CD14-positive monocyte (primary cell): ENCODE results near the gene FIBIN. TPM values are rescaled to one million over a fixed set of nuclear protein-coding genes. Genes with fewer than 3 reads are reported as not detected.

Source experiments
- DNase-seq, 3 donors: peaks; one replicate each; pipeline ENCODE4 v3.0.0-alpha.2; 2011 to 2022
- H2AFZ ChIP-seq: 2 replicates; pipeline ENCODE4 v1.6.0; 2012; ENCODE audit warnings: mild to moderate bottlenecking, low read depth, low read length, inconsistent platforms; ENCODE audit not compliant: insufficient read depth, poor library complexity, severe bottlenecking
- H3K27ac ChIP-seq, 2 donors: 1 replicate in 1 of 2; 2 replicates in 1 of 2; pipeline ENCODE4 v1.5.1; 2012 to 2013; ENCODE audit warnings: low read length in 2 of 2, control low read depth in 1 of 2, inconsistent platforms in 1 of 2, low read depth in 1 of 2, mild to moderate bottlenecking in 1 of 2
- H3K27me3 ChIP-seq, 2 donors: one replicate each; pipeline versions ENCODE4 v1.6.0 to v1.6.1; 2011 to 2013; ENCODE audit warnings: low read length in 2 of 2; ENCODE audit not compliant: control insufficient read depth in 2 of 2, insufficient read depth in 2 of 2
- H3K36me3 ChIP-seq, 2 donors: replicated peaks in 1 of 2; 1 replicate in 1 of 2; 2 replicates in 1 of 2; pipeline versions ENCODE4 v1.5.1 to v1.6.1; 2012 to 2013; ENCODE audit warnings: low read length in 2 of 2, control low read depth in 1 of 2, inconsistent platforms in 1 of 2, mild to moderate bottlenecking in 1 of 2; ENCODE audit not compliant: insufficient read depth in 2 of 2, control insufficient read depth in 1 of 2
- H3K4me1 ChIP-seq, 2 donors: 1 replicate in 1 of 2; 2 replicates in 1 of 2; pipeline versions ENCODE4 v1.5.1 to v1.6.1; 2012 to 2013; ENCODE audit warnings: low read length in 2 of 2, control low read depth in 1 of 2, inconsistent platforms in 1 of 2, mild to moderate bottlenecking in 1 of 2, moderate library complexity in 1 of 2; ENCODE audit not compliant: insufficient read depth in 2 of 2, control insufficient read depth in 1 of 2
- H3K4me2 ChIP-seq: replicated peaks from 2 replicates; pipeline ENCODE3; 2012; ENCODE audit warnings: low read length, moderate library complexity, mild to moderate bottlenecking; ENCODE audit not compliant: poor library complexity, severe bottlenecking; ENCODE audit errors: extremely low read depth
- H3K4me3 ChIP-seq, 3 experiments: fragments of 200-600 bp in 1 of 3; sonication (generic) in 1 of 3; replicated peaks in 1 of 3; 1 replicate in 2 of 3; 2 replicates in 1 of 3; pipeline ENCODE4 v1.5.1; 2011 to 2013; ENCODE audit warnings: low read length in 3 of 3, mild to moderate bottlenecking in 3 of 3, control low read depth in 2 of 3, low read depth in 2 of 3, inconsistent platforms in 1 of 3, moderate library complexity in 1 of 3
- H3K79me2 ChIP-seq: 2 replicates; pipeline ENCODE4 v1.6.0; 2012; ENCODE audit warnings: mild to moderate bottlenecking, control low read depth, inconsistent platforms, low read length, moderate library complexity; ENCODE audit not compliant: insufficient read depth
- H3K9ac ChIP-seq: 2 replicates; pipeline ENCODE4 v1.6.0; 2017; ENCODE audit warnings: low read length, mild to moderate bottlenecking; ENCODE audit not compliant: insufficient read depth, poor library complexity, severe bottlenecking
- H3K9me3 ChIP-seq, 2 donors: replicated peaks in 1 of 2; 1 replicate in 1 of 2; 2 replicates in 1 of 2; pipeline versions ENCODE4 v1.5.1 to v1.6.1; 2012 to 2013; ENCODE audit warnings: low read length in 2 of 2, control low read depth in 1 of 2; ENCODE audit not compliant: control insufficient read depth in 1 of 2, insufficient read depth in 1 of 2
- H4K20me1 ChIP-seq: 2 replicates; pipeline ENCODE4 v1.6.0; 2012; ENCODE audit warnings: mild to moderate bottlenecking, low read length, control low read depth, moderate library complexity; ENCODE audit not compliant: insufficient read depth
- H3K27ac Mint-ChIP-seq, 7 donors: one replicate each; pipeline ENCODE4 v1.8.0; 2020; ENCODE audit warnings: mild to moderate bottlenecking in 7 of 7, mixed read lengths in 7 of 7, moderate library complexity in 6 of 7, inconsistent platforms in 2 of 7
- H3K27me3 Mint-ChIP-seq, 3 donors: one replicate each; pipeline ENCODE4 v1.8.0; 2021 to 2022; ENCODE audit warnings: low read depth in 3 of 3, mild to moderate bottlenecking in 3 of 3, mixed read lengths in 3 of 3, moderate library complexity in 3 of 3, inconsistent platforms in 1 of 3
- H3K36me3 Mint-ChIP-seq, 2 donors: one replicate each; pipeline ENCODE4 v1.8.0; 2020; ENCODE audit warnings: mixed read lengths in 2 of 2, inconsistent platforms in 1 of 2, mild to moderate bottlenecking in 1 of 2
- H3K4me1 Mint-ChIP-seq: one replicate; pipeline ENCODE4 v1.8.0; 2020; ENCODE audit warnings: mild to moderate bottlenecking, mixed read lengths
- H3K4me3 Mint-ChIP-seq, 2 donors: one replicate each; pipeline ENCODE4 v1.8.0; 2020; ENCODE audit warnings: mild to moderate bottlenecking in 2 of 2, mixed read lengths in 2 of 2, moderate library complexity in 1 of 2
- H3K9me3 Mint-ChIP-seq, 7 donors: one replicate each; pipeline ENCODE4 v1.8.0; 2020 to 2022; ENCODE audit warnings: mixed read lengths in 7 of 7, mild to moderate bottlenecking in 6 of 7, moderate library complexity in 6 of 7, inconsistent platforms in 2 of 7
- CTCF ChIP-seq: fragments of 200-600 bp; IDR thresholded peaks from one replicate; pipeline ENCODE4 v1.8.0; 2022; ENCODE audit warnings: antibody characterized with exemption, mild to moderate bottlenecking
- WGBS: methylation state at CpG from one replicate; pipeline ENCODE4 v1.1.5; 2013; ENCODE audit warnings: missing lambda C conversion rate; ENCODE audit not compliant: insufficient coverage; 5-methylcytosine and 5-hydroxymethylcytosine counted together
- intact Hi-C, 2 donors: fragments of 100-400 bp; cut with micrococcal nuclease; formaldehyde crosslinking; loops; one replicate each; pipeline versions ENCODE4 v1.15.0 to v1.15.1; 2023
- polyA plus RNA-seq, 3 donors: library from polyadenylated mRNA; depleted of rRNA in 1 of 3; unstranded in 2 of 3; stranded (reverse) in 1 of 3; fragments of 300-500 nt in 2 of 3; fragments of >200 nt in 1 of 3; fragmentation: Illumina TruSeq in 2 of 3; gene quantifications; 1 replicate in 2 of 3; 2 replicates in 1 of 3; pipeline ENCODE4 v1.2.3, GENCODE V29; 2012 to 2021

Gene FIBIN
- polyA plus RNA-seq, 3 donors, result not detected

GRCh38 chr11:26958005-26958701 is 35.8 kb upstream of the FIBIN start:
- TF ChIP-seq CTCF, result no peak
- DNase-seq, result no peak
- Mint-ChIP-seq H3K4me3 (no peak overlapping the region), H3K36me3 (no peaks in the 10 kb centered on the region), H3K27ac (no peak overlapping the region), H3K4me1 (no peaks in the 10 kb centered on the region), H3K27me3 (no peaks in the 10 kb centered on the region), H3K9me3 (peaks cover 0 to 6% (median 1%) of the 10 kb centered on the region in 7 donors)
- intact Hi-C loops, result no loop called here
- Histone ChIP-seq H3K9me3 (peaks cover 3 to 6% of the 10 kb centered on the region in 2 donors), H3K4me1 (no peaks in the 10 kb centered on the region), H3K4me3 (no peak overlapping the region), H3K27ac (no peak overlapping the region), H3K79me2 (no peaks in the 10 kb centered on the region), H3K27me3 (no peaks in the 10 kb centered on the region), H3K4me2 (no peak overlapping the region), H4K20me1 (no peaks in the 10 kb centered on the region), H3K36me3 (no peaks in the 10 kb centered on the region), H2AFZ (no peak overlapping the region), H3K9ac (no peak overlapping the region)
- WGBS, result no CpG with 5 or more reads among the region's 2 CpGs

- Histone ChIP-seq H3K4me1 (no peaks in the 10 kb centered on the region), H3K27me3 (no peaks in the 10 kb centered on the region), H3K36me3 (no peaks in the 10 kb centered on the region), H3K4me2 (no peak overlapping the region), H3K9ac (no peak overlapping the region), H3K79me2 (no peaks in the 10 kb centered on the region), H3K27ac (no peak overlapping the region), H3K9me3 (peaks cover 3 to 6% of the 10 kb centered on the region in 2 donors), H4K20me1 (no peaks in the 10 kb centered on the region), H2AFZ (no peak overlapping the region), H3K4me3 (no peak overlapping the region)
- Mint-ChIP-seq H3K4me3 (no peak overlapping the region), H3K27me3 (no peaks in the 10 kb centered on the region), H3K27ac (no peak overlapping the region), H3K9me3 (peaks cover 0 to 6% (median 1%) of the 10 kb centered on the region in 7 donors), H3K4me1 (no peaks in the 10 kb centered on the region), H3K36me3 (no peaks in the 10 kb centered on the region)
- no peak for TF ChIP-seq CTCF
- WGBS, result no CpG with 5 or more reads among the region's 1 CpG
- DNase-seq, result no peak
- intact Hi-C loops, result no loop called here
Measured at GRCh38 chr11:26958702-26959049, 35.2 kb upstream of the FIBIN start.
